Hematopoietic multipotent progenitor cell treated with erythropoietin and hydrocortisone succinate and interleukin-3 and kit ligand, for 4 days (in vitro differentiated cells): Measurements from ENCODE around the gene NOTCH2.

Experiments used
- DNase-seq: peaks from one replicate; pipeline ENCODE4 v3.0.0-alpha.2; 2015

NOTCH2 gene

DNA sequence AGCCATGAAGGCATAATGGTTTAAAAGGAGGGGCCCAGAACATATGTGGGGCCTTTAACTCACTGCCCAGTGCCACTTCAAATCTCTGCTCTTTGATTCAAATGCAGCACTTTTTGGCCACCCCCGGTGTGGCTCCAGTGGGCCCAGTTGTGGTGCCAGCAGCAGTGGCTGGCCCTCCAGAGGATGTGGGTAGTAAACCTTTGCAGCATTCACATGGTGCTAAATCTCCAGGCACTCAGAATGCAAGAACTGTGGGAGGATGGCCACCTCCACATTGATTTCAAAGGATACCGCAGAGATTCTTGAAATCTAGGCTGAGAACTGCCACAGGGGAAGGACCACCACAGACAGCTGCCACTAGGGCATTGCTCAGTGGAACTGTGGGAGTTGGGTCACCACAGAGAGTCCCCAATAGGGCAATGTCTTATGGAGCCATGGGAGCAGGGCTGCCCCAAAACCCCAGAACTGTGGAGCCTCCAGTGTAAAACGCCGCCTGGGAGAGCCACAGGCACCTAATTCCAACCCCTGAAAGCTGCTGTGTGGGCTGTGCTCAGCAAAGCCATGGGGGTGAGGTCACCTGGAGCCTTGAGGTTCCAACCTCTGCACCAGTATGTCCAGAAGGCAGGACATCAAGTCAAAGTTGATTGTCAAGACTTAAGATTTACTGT is 166.6 kb downstream of the NOTCH2 start:
- DNase-seq = no peak

DNA sequence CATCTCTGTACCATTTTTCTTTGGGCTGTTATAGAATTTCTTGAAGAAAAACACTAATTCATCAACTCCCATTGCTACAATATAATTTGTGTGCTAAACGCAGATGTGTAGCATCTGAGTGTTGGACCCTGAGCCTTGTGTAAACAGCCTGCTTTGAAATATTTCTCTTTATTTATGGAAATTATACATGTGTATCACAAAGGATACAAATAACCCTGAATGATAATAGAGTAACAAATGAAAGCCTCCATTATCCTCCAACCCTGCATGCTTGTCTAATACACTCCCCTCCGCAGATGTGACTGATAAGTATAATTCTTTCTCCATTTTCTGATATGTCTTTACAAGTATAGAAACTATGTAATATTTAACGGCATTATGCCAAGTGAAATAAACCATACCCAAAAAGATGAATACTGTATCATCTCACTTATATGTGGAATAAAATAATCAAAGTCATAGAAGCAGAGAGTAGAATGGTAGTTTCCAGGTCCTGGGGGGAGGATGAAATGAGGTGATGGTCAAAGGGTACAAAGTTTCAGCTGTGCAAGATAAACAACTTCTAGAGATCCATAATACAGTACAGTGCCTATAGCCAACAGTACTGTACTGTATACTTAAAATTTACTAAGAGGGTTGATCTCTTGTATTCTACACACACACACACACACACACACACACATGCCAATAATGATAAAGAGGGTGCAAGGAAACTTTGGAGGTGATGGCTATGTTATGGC is 170.3 kb downstream of the NOTCH2 start:
- DNase-seq = no peak

GRCh38 chr1:119898530-119898929 is 170.9 kb downstream of the NOTCH2 start:
- no peak for DNase-seq

GRCh38 chr1:119896303-119896702 is 173.2 kb downstream of the NOTCH2 start, which contains the start of gene ADAM30:
Gene ADAM30, minus strand, starts transcription at chr1:119896515. Its CDS starts 179 bp downstream, at chr1:119896336.
- no peak for DNase-seq

DNA sequence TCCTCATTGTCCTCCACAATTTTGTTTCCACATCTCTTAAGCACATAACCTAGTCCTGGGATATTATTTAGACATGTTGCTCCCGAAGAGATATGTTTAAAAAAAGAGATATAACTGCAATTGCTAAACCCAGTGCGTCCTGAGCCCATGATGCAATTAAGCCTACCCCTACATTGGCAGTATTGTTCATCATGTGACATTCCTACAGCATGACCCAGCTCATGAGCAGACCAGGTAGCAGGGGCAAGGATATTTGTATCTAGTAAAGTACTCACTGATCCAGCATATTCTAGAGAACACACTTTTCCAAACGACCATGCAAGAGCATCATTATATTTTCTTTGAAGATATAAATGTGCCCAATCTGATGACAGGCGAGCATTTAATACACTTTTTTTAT is 174.4 kb downstream of the NOTCH2 start:
- no peak for DNase-seq

DNA sequence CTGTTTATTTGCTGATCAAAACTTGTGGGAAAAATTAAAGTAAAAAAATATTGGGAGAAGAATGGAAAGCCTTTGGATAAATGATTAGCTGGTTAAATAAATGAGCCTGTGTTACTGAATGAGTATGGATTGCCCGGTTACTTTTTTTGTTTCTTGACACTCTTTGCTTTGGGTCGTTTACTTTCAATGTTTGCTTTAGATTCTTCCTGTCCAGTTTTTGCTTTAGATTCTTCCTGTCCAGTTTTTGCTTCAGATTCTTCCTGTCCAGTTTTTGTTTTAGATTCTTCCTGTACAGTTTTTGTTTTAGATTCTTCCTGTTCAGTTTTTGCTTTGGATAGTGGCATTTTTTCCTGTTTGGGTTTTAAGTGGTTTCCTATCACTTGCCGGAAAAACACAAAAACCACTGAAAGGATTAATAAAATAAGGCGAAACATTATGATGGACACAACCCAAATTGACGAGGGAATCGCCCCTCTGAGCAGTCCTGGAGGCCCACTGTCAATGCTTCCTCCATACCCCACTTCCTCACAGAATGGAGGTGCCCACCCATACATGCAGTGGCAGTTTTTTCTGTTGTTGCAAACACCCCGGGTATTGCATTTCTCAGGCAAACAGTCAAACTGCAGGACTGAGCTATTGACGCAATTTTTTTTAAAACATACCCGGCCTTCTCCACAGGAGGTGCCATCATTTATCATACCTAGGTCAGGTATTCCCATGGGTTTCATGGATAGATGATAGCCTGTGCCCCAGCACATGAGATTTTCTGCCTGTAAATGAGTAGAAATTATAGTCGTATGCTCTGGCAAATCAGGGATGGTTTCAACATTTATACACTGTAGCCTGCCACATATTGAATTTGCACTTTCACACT is 175.4 kb downstream of the NOTCH2 start:
- no peak for DNase-seq

DNA sequence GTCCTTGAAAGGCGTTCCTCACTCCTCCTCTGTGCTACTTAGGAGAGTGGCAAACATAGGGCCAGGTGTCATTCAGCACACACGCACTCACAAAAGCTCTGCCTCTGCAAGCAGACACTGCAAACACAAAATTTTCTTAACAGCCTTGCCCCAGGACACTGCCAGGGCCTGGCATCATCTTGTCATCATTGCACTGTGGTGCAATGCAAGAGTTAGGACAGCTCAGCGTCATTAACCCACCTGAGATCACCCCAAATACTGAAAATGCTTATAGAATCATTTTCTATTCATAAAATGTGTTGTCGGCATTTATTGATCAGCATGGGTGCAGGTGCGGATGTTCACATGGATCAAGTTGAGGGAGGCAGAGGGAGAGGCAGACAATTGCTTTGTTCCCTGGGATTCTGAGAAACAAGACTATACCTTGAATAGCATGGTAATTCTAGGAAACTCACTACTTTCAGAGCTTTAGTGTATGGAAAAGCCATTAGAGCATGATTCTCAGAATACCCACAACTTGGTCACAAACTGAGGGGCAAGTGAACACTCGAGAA is 176.1 kb downstream of the NOTCH2 start:
- DNase-seq = peak; percentile 50

DNA sequence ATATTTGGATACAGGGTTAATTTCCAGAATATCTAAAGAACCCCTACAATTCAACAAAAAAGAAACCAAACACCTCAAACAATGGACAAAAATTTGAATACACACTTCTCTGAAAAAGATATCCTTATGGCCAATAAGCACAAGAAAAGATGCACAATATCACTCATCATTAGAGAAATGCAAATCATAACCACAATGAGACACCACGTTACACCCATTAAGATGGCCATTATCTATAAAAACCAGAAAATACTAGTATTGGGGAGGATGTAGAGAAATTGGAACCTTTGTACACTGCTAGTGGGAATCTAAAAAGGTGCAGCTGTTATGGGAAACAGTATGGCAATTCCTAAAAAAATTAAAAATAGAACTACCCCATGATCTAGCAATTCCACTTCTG is 178.1 kb downstream of the NOTCH2 start:
- DNase-seq = peak; percentile 72

GRCh38 chr1:119888476-119888875 is 181.0 kb downstream of the NOTCH2 start:
- no peak for DNase-seq

GRCh38 chr1:119887427-119887826 is 182.0 kb downstream of the NOTCH2 start:
- no peak for DNase-seq

DNA sequence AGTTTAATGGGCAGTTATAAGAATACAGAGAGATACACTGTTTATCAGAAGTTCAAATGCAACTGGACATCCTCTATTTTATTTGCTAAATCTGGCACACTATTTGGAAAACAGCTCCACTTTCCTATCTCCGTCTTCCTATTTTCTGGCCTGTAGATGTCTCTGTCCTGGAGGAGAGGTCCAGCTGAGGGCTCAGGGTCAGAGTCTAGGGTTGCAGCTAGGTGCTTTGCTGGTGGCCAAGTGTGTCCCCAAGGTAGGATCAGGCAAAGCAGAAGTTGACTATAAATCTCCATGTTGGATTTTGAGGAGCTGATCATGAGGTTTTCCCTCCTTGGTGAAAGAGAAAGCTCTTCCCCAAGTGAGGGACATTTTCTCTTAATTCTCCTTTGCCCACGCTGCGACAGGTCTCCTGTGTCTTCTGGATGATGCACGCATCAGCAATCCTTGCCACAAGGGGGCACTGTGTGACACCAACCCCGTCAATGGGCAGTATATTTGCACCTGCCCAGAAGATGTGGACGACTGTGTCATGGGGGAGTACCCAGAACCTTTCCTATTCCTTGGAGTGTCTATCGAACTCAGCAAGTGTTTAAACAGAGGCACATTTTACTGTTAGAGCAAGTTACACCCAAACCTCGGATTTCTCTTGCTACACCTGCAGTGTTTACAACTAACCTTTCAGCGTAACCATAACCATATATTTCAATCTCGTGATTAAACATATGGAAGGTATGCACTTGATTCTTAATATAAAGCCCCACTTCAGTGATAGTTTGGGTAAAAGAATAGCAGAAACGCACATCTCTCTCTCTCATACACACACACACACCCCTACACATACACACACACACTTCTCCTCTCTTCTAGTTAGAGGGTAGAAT is 183.3 kb downstream of the NOTCH2 start:
- DNase-seq = peak; percentile 72

- peak; percentile 47 for DNase-seq
Measured at GRCh38 chr1:119884711-119885110, 184.8 kb downstream of the NOTCH2 start.

- DNase-seq = no peak
Measured at GRCh38 chr1:119883826-119884225, 185.6 kb downstream of the NOTCH2 start.

DNA sequence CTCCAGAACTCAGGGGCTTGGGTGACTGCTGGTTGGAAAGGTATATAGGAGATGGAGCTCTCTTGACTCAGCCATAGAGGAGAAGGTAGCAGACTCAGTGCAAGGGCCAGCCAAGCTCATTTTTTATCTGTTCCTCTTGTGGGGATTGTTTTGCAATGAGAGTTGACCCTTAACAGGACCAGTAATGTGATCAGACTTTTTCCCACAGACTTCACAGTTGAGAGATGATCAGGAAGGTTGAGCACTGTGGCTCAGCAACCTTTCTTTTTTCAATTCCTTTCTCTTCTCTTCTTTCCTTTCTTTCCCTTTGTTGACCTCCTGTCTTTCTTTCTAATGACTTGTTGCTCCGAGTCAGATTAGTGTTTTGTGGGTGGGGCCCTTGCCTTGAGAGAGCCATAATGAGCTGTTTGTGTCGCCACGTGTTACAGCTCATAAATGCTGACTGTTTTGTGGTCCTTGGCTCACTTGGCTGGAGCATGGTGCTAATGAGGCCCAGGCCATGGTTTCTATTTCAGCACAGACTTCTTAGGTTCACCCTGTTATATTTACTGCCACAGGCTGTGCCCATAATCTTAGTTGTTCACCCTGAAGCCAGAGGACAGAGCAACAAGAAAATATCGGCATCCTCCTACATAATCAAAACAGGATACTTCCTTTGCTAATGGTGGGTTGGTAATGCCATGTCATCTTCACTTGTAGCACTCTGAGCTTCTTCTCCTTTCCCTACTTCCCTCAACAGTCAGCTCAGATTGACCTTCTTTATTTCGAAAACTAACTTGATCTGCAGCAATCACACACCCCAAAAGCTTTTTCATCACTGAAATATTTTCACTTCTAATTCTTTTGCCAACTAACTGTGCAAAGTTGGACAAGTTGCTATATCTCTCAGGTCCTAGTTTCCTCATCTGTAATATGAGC is 187.1 kb downstream of the NOTCH2 start:
- peak; percentile 32 for DNase-seq

- DNase-seq = peak; percentile 27
Measured at GRCh38 chr1:119879510-119880434, 189.7 kb downstream of the NOTCH2 start.

DNA sequence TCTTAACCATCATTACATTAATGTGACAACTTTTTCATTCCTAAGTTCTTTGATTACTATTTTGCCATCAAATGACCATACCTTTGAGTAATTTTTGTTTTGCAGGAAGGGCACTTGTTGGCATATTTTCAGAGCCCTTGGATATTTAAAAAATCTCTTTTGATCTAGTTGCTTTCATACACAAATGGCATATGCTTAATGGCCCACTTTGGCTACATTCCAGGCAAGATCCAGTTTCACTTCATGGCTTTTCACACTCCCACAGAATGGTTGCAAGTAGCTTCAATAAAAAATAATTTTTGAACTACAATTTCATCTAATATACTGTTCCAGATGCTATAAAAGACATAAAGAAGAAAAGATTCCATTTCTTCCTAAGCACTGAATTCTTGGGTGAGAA is 191.3 kb downstream of the NOTCH2 start:
- no peak for DNase-seq

DNA sequence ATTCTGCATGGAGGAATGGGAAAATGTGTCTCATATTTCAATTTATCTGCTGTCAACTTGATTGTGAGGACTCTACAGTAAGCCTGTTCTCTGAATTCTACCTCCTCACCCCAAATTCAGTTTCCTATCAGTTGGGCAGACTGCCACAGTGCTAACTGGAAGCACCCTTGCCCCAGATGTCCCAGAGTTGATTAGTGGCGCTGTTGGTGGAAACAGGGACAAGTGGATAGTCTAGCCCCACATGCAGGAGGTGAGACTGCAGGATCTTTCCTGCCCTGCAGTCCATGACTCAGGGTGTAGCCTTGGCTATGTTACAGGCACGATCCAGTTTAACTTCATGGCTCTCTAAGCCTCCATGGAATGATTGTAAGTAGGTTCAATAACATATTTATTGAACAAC is 195.3 kb downstream of the NOTCH2 start:
- peak; percentile 91 for DNase-seq

GRCh38 chr1:119873135-119874015 is 196.1 kb downstream of the NOTCH2 start:
- DNase-seq = peak; percentile 51

DNA sequence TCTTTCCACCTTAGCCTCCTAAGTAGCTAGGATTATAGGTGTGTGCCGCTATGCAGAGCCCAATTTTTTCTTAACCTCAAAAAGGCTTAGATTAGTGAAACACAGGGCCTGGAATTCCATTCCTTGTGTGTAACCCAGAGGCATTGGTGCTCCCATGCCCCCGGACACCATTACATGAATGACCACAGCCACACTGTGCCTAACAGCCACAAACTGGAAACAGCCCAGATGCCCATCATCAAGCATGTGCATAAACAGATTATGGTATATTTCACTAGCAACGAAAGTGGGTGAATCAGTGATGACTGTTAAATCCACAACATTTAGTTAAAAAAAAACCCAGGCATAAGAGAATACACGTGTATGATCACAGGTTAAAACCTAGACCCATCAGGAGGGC is 197.6 kb downstream of the NOTCH2 start:
- DNase-seq = no peak
